Measurements from ENCODE around the gene E2F3. TPM values are rescaled to one million over a fixed set of nuclear protein-coding genes. Genes with fewer than 3 reads are reported as not detected.
A peak's percentile ranks its signal among the peaks of the same experiment; 100 is the strongest.

The E2F3 gene
- total and polyA plus RNA-seq, 10 of the 15 experiments (the other 5 are each of a cell fraction or from before 2014, with no cell fraction given), result 5.1 to 16.8 (median 10.6) TPM

GRCh38 chr6:20403070-20403765, 1.5 kb downstream of the E2F3 start (continued):
- peak; percentile 93 to 96 for TF ChIP-seq BHLHE40 (IDR thresholded peaks at IDR 0.05; ENCODE audit: borderline replicate concordance in 1 of 2, low read depth in 2 of 2, low read length in 1 of 2)
- no peak for TF ChIP-seq ZNF24 (IDR thresholded peaks at IDR 0.05)
- TF ChIP-seq ATF7 (IDR thresholded peaks at IDR 0.05; ENCODE audit: low read depth), result no peak
- TF ChIP-seq HCFC1 (IDR thresholded peaks at IDR 0.05; ENCODE audit: low read length), result no peak
- TF ChIP-seq, protein P1, sequence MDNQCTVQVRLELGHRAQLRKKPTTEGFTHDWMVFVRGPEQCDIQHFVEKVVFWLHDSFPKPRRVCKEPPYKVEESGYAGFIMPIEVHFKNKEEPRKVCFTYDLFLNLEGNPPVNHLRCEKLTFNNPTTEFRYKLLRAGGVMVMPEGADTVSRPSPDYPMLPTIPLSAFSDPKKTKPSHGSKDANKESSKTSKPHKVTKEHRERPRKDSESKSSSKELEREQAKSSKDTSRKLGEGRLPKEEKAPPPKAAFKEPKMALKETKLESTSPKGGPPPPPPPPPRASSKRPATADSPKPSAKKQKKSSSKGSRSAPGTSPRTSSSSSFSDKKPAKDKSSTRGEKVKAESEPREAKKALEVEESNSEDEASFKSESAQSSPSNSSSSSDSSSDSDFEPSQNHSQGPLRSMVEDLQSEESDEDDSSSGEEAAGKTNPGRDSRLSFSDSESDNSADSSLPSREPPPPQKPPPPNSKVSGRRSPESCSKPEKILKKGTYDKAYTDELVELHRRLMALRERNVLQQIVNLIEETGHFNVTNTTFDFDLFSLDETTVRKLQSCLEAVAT (IDR thresholded peaks at IDR 0.05), result no peak
- TF ChIP-seq RBBP5 (conservative IDR thresholded peaks at IDR 0.05), result no peak
- no peak for TF ChIP-seq KDM1A (IDR thresholded peaks at IDR 0.05; ENCODE audit: borderline replicate concordance)
- peak; percentile 83 for TF ChIP-seq POLR2A (IDR thresholded peaks at IDR 0.05; ENCODE audit: low read depth, low read length)
- TF ChIP-seq MEF2B (IDR thresholded peaks at IDR 0.05; ENCODE audit: partially characterized antibody, poor library complexity, severe bottlenecking), result no peak
- TF ChIP-seq SUPT20H (IDR thresholded peaks at IDR 0.05; ENCODE audit: borderline replicate concordance, control insufficient read depth, low read depth, low read length), result no peak
- no peak for TF ChIP-seq RELA (IDR thresholded peaks at IDR 0.05; ENCODE audit: borderline replicate concordance, partially characterized antibody)
- TF ChIP-seq SIN3A (IDR thresholded peaks at IDR 0.05; ENCODE audit: low read depth, low read length), result peak; percentile 16; the same call in 1 of the 2 replicates
- TF ChIP-seq, protein P2, sequence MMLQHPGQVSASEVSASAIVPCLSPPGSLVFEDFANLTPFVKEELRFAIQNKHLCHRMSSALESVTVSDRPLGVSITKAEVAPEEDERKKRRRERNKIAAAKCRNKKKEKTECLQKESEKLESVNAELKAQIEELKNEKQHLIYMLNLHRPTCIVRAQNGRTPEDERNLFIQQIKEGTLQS (IDR thresholded peaks at IDR 0.05; ENCODE audit: borderline replicate concordance, extremely low read depth, low read depth, low read length), result 0 out of 2 replicates have a peak, but pooled peaks have one; percentile 35
- TF ChIP-seq USF2 (IDR thresholded peaks at IDR 0.05; ENCODE audit: borderline replicate concordance, low read depth, low read length), result peak; percentile 35
- TF ChIP-seq SRF (IDR thresholded peaks at IDR 0.05; ENCODE audit: low read depth in 2 of 2, low read length in 2 of 2), result no peak
- TF ChIP-seq, protein P3, sequence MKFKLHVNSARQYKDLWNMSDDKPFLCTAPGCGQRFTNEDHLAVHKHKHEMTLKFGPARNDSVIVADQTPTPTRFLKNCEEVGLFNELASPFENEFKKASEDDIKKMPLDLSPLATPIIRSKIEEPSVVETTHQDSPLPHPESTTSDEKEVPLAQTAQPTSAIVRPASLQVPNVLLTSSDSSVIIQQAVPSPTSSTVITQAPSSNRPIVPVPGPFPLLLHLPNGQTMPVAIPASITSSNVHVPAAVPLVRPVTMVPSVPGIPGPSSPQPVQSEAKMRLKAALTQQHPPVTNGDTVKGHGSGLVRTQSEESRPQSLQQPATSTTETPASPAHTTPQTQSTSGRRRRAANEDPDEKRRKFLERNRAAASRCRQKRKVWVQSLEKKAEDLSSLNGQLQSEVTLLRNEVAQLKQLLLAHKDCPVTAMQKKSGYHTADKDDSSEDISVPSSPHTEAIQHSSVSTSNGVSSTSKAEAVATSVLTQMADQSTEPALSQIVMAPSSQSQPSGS (IDR thresholded peaks at IDR 0.05; ENCODE audit: low read length), result no peak
- TF ChIP-seq E2F4 (IDR thresholded peaks at IDR 0.05; ENCODE audit: low read depth, low read length), result no peak
- TF ChIP-seq PAX5 (IDR thresholded peaks at IDR 0.05; ENCODE audit: borderline replicate concordance, low read depth, low read length), result peak; percentile 38; the same call in 1 of the 2 replicates
- no peak for TF ChIP-seq TCF7 (IDR thresholded peaks at IDR 0.05; ENCODE audit: borderline replicate concordance)
- TF ChIP-seq CHD4 (IDR thresholded peaks at IDR 0.05), result no peak
- no peak for TF ChIP-seq TARDBP (IDR thresholded peaks at IDR 0.05; ENCODE audit: borderline replicate concordance)
- no peak for TF ChIP-seq EZH2 (IDR thresholded peaks at IDR 0.05; ENCODE audit: borderline replicate concordance, control insufficient read depth, low read depth, low read length)
- TF ChIP-seq MYC (IDR thresholded peaks at IDR 0.05; ENCODE audit: insufficient read depth, insufficient read length, insufficient replicate concordance, low read length, severe bottlenecking), result peak; percentile 40
- TF ChIP-seq HDGF (IDR thresholded peaks at IDR 0.05), result no peak
- peak; percentile 10 for TF ChIP-seq SP1 (IDR thresholded peaks at IDR 0.05; ENCODE audit: low read depth, low read length)
